Thyroid gland (tissue), 4 donors: ENCODE results near the gene NOXA1.

Source experiments
- CTCF ChIP-seq, 6 experiments: fragments of 200-600 bp in 3 of 6; fragments of 450-650 bp in 3 of 6; sonication (generic) in 3 of 6; IDR thresholded peaks; one replicate each; pipeline ENCODE4 v1.5.1; 2016 to 2019; ENCODE audit warnings: antibody characterized with exemption in 6 of 6, mild to moderate bottlenecking in 2 of 6, inconsistent platforms in 1 of 6, moderate library complexity in 1 of 6
- POLR2A ChIP-seq, 2 donors: fragments of 450-650 bp; IDR thresholded peaks; one replicate each; pipeline ENCODE4 v1.6.1; 2017; ENCODE audit warnings: antibody characterized with exemption in 2 of 2, mild to moderate bottlenecking in 2 of 2, moderate library complexity in 1 of 2

- TF ChIP-seq CTCF (IDR thresholded peaks at IDR 0.05) (no peak), POLR2A (IDR thresholded peaks at IDR 0.05) (no peak)
Observed at GRCh38 chr9:137449931-137450538, 26.8 kb downstream of the NOXA1 start.
